Hepatocyte (in vitro differentiated cells): Measurements from ENCODE around the gene ING5.

Experiments used
- EZH2 ChIP-seq: fragments of 200-600 bp; sonication (generic); IDR thresholded peaks from 2 replicates; pipeline ENCODE4 v1.6.1; 2016; ENCODE audit warnings: antibody characterized with exemption, mild to moderate bottlenecking, borderline replicate concordance
- EZH2phosphoT487 ChIP-seq: fragments of 200-600 bp; sonication (generic); IDR thresholded peaks from one replicate; pipeline ENCODE4 v1.6.1; 2018; ENCODE audit warnings: antibody characterized with exemption, mild to moderate bottlenecking, low read depth, moderate library complexity; ENCODE audit not compliant: unreplicated experiment, severe bottlenecking
- TF ChIP-seq, protein P1 (sequence below): fragments of 200-600 bp; sonication (generic); IDR thresholded peaks from 2 replicates; pipeline ENCODE4 v1.5.1; 2016; ENCODE audit warnings: antibody characterized with exemption, mild to moderate bottlenecking; ENCODE audit not compliant: poor library complexity

GRCh38 chr2:241748468-241749256 is 46.8 kb downstream of the ING5 start:
- TF ChIP-seq, protein P1, sequence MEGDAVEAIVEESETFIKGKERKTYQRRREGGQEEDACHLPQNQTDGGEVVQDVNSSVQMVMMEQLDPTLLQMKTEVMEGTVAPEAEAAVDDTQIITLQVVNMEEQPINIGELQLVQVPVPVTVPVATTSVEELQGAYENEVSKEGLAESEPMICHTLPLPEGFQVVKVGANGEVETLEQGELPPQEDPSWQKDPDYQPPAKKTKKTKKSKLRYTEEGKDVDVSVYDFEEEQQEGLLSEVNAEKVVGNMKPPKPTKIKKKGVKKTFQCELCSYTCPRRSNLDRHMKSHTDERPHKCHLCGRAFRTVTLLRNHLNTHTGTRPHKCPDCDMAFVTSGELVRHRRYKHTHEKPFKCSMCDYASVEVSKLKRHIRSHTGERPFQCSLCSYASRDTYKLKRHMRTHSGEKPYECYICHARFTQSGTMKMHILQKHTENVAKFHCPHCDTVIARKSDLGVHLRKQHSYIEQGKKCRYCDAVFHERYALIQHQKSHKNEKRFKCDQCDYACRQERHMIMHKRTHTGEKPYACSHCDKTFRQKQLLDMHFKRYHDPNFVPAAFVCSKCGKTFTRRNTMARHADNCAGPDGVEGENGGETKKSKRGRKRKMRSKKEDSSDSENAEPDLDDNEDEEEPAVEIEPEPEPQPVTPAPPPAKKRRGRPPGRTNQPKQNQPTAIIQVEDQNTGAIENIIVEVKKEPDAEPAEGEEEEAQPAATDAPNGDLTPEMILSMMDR = no peak
- no peak for TF ChIP-seq EZH2
- no peak for TF ChIP-seq EZH2phosphoT487
